ENCODE data around the gene USP17L17.
"Not testable (repeated sequence)": the region's sequence is repeated elsewhere in the genome, so short reads cannot be mapped to it uniquely, and the experiment has no call there.

GRCh38 chr4:9262572-9262971 lies 18.9 kb downstream of the USP17L17 start, which contains the start of gene USP17L21:
- TF ChIP-seq, protein P1, sequence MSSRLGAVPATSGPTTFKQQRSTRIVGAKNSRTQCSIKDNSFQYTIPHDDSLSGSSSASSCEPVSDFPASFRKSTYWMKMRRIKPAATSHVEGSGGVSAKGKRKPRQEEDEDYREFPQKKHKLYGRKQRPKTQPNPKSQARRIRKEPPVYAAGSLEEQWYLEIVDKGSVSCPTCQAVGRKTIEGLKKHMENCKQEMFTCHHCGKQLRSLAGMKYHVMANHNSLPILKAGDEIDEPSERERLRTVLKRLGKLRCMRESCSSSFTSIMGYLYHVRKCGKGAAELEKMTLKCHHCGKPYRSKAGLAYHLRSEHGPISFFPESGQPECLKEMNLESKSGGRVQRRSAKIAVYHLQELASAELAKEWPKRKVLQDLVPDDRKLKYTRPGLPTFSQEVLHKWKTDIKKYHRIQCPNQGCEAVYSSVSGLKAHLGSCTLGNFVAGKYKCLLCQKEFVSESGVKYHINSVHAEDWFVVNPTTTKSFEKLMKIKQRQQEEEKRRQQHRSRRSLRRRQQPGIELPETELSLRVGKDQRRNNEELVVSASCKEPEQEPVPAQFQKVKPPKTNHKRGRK (CRISPR knock-in tag; IDR thresholded peaks at IDR 0.05; ENCODE audit: borderline replicate concordance), result not testable (repeated sequence)
- not testable (repeated sequence) for TF ChIP-seq FOXP4 (CRISPR knock-in tag; IDR thresholded peaks at IDR 0.05); ZNF263 (CRISPR knock-in tag; IDR thresholded peaks at IDR 0.05; ENCODE audit: low read depth); NR3C1 (CRISPR knock-in tag; conservative IDR thresholded peaks at IDR 0.05; ENCODE audit: low read depth); NR2C2 (CRISPR knock-in tag; IDR thresholded peaks at IDR 0.05); TCF7 (CRISPR knock-in tag; IDR thresholded peaks at IDR 0.05; ENCODE audit: low read depth); STAT6 (CRISPR knock-in tag; conservative IDR thresholded peaks at IDR 0.05; ENCODE audit: low read depth)
- TF ChIP-seq, protein P2, sequence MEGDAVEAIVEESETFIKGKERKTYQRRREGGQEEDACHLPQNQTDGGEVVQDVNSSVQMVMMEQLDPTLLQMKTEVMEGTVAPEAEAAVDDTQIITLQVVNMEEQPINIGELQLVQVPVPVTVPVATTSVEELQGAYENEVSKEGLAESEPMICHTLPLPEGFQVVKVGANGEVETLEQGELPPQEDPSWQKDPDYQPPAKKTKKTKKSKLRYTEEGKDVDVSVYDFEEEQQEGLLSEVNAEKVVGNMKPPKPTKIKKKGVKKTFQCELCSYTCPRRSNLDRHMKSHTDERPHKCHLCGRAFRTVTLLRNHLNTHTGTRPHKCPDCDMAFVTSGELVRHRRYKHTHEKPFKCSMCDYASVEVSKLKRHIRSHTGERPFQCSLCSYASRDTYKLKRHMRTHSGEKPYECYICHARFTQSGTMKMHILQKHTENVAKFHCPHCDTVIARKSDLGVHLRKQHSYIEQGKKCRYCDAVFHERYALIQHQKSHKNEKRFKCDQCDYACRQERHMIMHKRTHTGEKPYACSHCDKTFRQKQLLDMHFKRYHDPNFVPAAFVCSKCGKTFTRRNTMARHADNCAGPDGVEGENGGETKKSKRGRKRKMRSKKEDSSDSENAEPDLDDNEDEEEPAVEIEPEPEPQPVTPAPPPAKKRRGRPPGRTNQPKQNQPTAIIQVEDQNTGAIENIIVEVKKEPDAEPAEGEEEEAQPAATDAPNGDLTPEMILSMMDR (IDR thresholded peaks at IDR 0.05), result not testable (repeated sequence)
- TF ChIP-seq, protein P3, sequence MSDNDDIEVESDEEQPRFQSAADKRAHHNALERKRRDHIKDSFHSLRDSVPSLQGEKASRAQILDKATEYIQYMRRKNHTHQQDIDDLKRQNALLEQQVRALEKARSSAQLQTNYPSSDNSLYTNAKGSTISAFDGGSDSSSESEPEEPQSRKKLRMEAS (CRISPR knock-in tag; IDR thresholded peaks at IDR 0.05), result not testable (repeated sequence)
